OCI-LY3 (cell line): ENCODE measurements around the gene ITPR1.

Experiments used
- CTCF ChIP-seq: fragments of 200-600, 300-600 bp; sonication (generic); IDR thresholded peaks from 2 replicates; pipeline ENCODE4 v1.5.1; 2014; ENCODE audit warnings: antibody characterized with exemption, low read length, low read depth
- EZH2phosphoT487 ChIP-seq: fragments of 200-600 bp; shearing (Covaris generic); IDR thresholded peaks from 2 replicates; pipeline ENCODE4 v1.6.1; 2018; ENCODE audit warnings: antibody characterized with exemption, mixed run types, low read depth

DNA sequence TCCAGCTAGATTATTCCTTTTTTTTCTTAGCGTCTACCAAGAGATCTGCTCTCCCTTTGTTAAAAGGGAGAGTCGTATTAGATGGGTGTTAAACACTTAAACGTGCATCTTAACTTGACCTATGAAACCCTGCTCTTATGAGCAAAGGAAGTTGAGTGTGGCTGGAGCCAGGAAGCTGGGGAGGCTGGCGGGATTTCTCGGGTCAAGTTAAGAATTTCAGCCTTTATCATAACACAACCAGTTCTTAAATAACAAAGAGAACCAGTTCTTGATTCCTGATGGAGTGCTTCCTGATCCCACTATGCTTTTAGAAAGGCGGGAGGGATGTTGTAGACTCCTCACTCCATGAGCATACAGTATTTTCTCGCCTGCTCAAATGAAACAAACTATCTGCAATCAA, 215.1 kb downstream of the ITPR1 start:
- no peak for TF ChIP-seq CTCF
- no peak for TF ChIP-seq EZH2phosphoT487
